Stimulated activated CD4-positive, alpha-beta T cell treated with anti-CD3 and anti-CD28 coated beads, Interleukin-4, amount 100 ng/mL, for 24 hours (primary cell): ENCODE measurements around the gene DRGX.

ENCODE experiments used
- DNase-seq: peaks from one replicate; pipeline ENCODE4 v3.0.0-alpha.2; 2020

DRGX gene

DNA sequence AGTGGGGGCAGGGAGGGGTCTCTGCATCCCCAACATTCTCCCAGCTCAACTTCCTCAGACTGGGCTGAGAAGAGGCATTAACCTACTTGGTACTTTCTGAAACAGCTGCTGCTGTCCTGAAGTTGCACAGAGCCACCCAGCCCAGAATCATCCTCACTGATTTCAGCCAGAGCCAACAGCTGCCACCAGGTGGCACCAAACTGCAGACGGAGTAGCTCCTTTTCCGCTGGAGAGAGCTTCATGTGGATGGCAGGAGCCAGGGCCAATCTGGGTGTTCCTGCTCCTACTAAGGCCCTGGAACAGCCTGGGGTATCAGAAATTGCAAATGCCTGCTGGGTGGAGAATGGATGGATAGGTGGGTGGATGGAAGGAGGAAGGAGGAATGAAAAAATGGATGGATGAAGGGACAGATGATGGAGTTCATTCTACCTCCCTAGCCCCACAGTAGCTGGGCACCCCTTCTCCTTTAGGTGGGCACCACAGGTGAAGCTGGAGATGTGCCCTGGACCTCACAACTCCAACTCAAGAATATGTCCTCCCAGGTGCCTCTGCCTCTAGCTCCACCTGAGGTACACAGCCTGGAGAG, 11.8 kb upstream of the DRGX start:
- DNase-seq, result peak; percentile 74

DNA sequence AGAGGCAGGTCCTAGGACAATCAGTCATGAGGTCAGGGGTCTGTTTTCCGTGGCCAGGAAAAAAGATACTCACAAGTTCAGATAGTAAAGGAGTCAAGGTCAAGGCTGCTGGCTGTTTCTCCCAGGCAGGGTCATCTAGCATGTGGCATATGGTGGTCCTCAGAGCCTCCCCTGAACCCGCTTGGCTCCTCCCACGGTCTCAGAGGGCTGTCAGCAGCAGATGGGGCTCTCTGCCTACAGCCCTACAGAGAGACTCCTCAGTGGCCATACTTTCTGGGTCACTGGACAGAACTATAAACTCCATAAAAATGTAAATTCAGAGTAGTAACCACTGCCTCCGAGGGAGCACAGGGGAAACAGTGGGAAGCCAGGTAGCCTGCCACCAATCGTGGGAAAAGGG, 11.3 kb upstream of the DRGX start:
- DNase-seq, result no peak

DNA sequence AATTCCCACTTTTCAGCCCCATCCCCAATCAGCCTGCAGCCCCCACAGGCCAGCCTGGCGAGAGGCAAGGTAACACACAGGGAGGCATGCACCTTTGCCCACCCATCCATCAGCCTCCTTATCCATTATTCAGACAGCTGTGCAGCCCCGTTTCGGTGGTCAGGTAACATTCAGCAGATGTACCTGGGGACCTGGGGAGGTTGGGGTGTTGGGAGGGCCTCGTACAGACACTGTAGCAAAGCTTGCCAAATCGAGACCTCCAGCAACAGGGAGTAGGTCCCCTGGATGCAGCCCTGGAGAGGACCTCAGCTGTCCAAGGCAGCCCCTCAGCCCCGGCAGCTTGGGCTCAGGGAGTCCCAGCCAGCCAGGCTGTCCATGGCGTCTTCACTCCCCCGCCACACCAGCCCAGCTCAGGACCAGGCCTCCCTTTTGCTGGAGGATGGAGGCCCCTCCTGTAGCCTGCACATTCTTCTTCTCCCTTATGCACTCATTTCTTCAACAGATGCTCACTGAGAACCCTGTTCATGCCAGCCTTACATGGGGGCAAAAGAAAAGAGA, 8.5 kb upstream of the DRGX start:
- DNase-seq, result no peak

DNA sequence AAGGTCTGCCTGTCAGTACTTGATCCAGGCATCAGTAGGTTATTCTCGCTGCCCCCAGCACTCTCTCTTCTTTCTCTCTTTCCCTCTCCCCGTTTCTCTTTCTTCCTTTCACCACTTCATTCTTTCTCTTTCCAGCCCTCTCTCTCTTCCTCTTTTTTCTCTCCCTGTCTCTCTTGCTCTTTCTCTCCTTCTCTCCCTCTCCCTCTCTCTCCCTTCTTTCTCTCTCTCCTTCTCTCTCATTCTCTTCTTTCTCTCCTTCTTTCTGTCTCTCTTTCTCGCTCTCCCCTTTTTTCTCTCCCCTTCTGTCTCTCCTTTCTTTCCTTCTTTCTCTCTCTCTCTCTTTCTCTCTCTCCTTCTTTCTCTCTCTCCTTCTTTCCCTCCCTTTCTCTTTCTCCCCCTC, 7.5 kb upstream of the DRGX start:
- DNase-seq, result no peak

DNA sequence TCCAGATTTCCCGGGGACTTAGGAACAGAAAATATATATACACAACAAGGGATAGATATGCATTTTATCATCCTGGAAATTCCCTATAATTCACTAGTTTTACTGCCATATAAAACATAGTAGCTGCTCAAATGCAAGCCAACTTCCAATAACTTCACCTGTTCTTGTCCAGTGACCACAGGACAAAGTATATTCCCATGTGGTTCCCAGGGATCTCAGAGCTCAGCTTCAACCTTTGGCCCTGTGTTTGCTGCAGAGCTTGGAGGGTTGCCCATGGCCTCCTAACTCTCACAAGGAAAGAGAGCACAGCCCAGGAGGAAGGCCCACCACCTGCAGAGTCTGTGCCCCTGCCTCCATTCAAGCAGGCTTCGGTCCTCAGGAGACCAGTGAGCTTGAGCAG, 4.5 kb upstream of the DRGX start:
- DNase-seq, result no peak

DNA sequence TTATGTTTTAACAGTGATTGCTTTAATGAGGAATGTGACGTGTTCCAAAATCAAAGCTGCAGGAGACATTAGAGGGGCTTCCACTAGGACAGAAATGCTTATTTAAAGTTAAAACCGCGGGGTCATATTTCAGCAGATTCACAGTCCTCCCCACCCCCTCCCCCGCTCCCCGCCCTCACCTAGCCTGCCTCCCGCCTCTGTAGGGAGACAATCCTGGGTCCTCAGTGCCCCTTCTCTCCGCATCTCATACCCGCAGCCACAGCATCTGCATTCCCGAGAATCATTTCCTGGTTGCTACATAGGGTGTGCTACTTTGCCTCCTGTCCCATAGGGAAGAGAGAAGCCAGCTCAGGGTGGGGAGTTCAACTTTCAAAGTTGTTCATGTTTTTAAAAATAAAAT, 3.1 kb upstream of the DRGX start:
- DNase-seq, result no peak

DNA sequence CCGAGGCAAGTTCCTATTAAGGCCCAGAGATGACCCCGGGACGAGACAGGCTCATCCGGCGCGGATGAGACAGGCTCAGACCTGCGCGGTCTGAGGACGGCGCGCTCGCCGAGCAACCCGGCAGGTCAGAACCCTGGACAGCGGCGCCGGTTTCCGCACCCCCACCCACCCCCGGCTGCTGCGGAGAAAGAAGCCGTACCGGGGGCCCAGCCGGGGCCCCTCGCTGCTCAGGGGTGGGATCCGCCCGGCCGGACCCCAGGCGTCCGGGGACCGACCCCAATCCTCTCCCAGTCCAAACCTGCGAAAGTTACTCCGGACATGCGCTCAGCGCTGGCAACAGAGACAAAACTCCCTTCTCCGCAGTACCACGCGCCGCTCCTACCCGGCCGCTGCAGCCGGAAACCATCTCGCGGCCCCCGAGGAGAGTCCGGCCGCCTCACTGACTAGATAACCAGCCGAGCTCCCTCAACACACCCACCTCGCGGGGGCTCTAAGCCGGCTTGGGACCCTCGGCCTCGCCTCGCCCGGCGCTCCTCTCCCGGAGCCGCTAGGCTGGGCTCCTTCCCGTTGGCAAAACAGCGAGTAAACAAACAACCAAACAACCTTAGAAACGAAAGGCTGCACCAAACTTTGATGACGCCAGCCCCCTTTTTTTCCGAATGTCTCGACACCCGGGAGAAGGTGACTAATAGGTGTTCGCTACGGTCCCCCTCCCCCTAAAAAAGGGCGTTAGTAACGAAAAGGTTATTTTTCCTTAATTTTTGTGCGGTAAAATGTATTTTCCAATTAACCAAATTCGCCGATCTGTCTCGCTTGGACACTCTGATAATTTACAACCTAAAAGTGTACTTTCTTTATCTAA, 2.3 kb upstream of the DRGX start:
- DNase-seq, result peak; percentile 47

DNA sequence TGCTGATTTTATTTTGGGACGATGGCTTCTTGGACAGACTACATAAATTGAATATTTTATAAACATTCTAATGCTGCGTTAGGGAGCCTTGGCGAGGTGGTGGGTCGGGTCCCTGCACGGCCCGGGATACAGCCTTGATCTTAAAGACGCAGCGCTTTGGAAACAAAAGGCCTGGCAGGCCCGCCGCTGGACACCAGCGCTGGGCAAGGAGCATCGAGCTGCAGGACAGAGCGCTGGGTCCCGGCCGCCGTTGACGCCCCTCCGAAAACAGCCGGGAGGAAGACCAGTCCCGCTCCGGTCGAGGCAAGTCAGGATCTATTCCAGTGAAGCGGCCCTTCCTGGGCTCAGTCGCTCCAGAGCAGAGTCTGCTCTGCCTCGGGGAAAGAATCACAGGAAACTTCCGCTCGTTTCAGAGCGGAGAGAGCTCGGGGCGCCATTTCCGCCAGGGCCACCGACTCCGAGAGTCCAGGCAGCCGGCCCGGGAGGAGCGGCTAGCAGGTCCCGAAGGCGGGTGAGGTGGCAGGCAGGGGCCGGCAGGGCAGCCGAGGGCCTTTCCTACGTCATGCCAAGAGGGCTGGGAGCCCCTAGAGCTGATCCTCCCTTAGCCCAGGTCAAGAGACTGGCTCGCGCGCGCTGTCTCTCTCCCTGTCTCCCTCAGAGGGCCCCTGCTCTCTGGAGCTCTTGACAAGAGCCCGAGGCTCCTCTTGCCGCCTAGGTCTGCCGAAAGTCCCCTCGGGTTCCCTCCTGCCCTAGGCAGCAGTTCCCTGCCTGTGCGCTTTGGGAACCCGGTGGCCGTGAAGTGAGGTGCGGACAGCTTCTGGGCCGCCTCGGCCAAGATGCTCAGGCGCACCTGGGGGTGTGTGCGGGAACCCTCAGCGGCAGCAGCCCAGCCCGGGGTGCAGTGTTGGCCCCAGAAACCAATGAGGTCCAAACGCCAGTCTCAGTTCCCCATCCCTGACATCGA, 1.4 kb upstream of the DRGX start:
- DNase-seq, result no peak

DNA sequence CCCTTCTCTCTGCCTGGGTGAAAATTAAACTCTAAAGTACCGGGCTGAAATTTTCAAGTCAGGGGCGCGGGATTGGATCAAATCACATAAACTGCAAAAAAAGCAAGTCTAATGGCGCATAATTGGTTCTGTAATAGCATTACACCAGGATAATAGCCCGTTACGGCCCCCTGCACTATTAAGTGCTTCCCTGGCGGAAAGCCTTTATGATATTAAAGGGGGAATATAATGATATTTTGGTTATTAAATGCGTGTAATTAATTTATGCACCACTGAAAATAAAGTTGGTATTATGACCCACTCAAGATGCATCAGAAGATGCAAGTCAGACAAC, 744 bp upstream of the DRGX start:
- DNase-seq, result no peak

DNA sequence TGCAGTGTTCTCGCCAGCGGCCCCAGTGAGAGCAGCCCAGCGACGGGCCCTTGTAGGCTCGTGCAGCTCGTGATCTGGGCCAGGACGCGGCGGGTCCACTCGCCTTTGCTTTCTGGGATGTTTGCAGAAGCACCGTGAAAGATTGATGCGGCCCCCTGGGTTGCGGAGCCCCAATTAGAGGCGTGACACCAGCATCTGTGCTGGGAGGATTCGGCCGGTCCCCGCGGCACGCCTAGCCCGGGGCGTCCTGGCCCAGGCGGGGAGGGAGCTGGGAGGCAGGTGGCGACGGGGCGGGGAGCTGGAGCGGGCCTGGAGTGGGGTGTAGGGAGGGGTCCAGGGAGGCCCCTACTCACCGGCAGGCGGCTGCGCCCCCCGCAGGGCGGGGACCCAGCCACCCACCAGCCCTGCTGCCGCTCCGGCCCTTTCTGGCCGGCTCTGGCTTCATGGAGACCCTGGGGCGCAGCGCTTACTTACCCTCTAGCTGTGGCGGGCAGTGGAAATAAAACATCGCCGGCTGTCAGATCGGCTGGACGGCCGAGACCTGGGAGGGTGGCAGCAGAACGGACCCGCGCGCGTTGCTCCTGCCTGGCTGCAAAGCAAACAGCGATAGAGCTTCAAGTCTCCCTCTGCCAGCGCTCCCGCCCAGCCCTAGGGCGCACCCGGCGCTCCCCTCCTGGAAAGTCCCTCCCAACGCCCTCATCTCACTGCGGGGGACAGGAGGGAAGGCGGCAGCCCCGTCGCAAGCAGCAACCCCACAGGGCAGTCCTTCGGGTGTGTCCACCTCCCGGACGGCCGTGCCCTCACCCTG, 752 bp downstream of the DRGX start:
- DNase-seq, result no peak

DNA sequence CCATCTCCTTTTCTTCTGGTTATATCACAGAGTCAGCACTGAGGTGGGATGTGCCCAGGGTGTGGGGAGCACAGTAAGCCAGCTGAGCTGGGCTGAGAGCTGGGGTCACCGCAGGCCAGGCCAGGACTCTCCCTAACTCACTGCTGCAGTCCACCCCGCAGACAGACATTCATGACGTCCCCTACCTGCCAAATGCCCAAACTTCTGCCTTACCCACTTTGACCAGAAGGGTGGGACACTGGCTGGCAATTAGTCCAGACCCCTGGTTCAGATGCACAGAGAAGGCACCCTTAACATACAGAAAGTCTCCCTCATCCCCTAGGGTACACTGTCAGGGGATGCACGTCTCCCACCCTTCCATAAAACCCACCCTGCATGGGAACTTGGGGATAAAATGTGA, 2.1 kb downstream of the DRGX start:
- no peak for DNase-seq

DNA sequence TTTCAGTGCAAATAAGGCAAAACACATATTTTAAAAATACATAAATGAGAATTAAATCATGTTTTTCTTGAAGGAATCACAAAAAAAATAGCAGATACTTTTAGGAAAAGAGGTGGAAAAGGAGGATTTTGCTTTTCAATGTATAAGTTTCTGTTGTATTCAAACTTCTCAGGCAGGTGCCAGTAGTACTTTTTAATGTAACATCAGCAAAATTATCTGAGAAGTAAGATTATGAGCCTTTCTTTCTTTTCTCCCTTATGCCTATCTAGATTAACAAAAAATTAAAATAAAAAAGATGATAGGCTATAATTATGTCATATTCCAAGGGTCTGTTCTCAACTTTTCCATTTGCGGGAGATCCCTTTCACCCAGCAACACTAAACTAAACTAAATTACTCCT, 2.6 kb downstream of the DRGX start:
- no peak for DNase-seq

DNA sequence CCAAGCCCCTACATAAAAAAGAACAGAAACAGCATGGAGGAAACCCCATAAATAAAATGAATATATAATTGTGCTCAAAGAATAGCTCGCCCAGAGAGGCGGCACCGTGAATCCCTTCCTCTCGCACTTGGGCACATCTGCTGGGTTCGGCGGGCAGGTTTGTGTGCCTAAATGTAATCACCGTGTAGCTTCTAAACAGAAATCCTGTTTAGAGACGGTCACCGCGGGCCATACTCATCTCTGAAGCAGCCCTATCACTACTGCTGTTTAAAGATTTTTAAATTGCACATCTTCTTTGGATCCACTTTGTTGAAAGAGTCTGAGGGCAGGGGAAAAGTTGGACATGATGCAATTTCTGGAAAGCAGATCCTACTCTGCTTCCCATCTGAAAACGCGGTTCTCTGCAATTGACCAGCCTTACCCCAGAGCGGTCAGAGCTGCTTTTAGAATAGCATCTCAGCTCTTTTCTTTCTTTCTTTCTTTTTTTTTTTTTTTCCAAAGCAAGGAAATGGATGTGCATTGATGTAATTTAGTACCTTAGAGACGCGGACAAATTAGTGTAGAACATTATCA, 6.4 kb downstream of the DRGX start:
- no peak for DNase-seq

DNA sequence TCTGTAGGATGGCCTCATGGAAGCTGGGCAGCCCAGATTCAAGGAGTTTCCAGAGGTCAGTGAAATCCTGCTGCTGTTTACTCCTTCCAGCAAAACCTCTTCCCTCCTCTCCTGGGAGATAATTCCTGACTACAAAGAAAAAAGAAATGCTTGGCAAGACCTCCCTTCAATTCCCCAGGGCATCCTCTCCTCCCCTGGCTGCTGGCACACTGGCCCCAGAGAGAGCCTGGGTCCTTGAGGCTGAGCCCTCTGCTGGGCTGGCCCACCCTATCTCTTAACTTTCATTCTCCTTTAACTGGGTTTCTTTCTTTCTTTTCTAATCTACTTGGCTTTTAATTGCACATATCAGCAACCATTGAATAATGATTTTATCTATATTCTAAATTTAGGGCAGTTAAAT, 7.7 kb downstream of the DRGX start:
- DNase-seq, result no peak

DNA sequence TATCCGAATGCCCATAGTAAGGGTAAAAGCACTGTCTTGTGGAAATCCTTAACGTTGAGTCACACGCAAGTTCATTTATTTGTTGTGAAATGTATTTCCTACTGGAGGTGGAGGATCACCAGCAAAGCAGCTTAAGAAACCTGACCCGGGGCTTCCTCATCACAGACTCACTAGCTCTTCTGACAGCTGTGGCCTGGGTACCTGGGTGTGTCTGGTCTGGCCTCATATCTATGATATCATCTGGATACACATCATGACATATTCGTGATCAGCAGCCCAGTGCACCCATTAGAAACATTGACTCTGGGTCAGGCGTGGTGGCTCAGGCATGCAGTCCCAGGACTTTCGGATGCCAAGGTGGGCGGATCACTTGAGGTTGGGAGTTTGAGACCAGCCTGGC, 8.8 kb downstream of the DRGX start:
- DNase-seq, result no peak

DNA sequence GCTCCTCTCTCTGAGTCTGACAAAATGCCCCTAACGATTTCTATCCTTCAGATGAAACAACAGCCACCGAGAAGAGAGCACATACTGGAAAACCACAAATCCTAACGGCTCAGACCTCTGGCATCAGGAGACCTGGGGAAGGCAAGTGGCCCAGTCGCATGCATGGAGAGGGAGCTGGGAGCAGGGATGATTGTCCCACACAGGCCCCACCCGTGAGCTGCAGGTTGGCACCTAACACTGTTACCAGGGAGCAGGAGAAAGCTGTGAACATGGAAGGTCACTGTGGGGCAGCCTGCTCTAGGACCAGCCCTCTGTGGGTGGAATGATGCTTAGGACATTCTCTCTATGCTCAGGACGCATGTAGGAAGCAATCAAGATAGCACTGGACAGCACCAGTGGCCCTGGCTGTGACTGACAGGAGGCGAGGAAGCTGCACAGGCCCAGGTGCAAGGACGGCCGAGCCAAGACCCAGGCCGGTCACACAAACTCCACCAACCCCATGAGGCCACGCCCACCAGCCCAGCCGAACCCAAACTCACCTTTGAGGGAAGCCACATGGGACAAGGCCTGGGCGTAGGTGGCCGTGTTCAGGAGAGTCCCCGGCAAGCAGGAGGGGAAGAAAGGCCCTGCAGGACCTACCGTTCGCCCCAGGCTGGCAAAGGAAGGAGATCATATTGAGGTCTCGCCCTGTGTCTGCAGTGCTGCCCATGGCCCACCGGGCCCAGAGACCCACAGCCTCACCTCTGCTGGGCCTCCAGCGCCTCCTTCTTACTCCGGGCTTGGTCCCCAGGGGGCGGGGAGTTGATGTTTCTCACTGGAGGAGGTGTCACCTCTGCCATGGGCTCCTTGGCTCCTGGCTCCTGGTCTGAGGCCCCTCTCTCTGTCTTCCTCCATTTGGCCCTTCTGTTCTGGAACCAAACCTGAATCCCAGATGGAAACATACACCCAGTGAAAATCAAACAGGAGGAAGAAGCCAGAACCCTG, 9.7 kb downstream of the DRGX start:
- no peak for DNase-seq

DNA sequence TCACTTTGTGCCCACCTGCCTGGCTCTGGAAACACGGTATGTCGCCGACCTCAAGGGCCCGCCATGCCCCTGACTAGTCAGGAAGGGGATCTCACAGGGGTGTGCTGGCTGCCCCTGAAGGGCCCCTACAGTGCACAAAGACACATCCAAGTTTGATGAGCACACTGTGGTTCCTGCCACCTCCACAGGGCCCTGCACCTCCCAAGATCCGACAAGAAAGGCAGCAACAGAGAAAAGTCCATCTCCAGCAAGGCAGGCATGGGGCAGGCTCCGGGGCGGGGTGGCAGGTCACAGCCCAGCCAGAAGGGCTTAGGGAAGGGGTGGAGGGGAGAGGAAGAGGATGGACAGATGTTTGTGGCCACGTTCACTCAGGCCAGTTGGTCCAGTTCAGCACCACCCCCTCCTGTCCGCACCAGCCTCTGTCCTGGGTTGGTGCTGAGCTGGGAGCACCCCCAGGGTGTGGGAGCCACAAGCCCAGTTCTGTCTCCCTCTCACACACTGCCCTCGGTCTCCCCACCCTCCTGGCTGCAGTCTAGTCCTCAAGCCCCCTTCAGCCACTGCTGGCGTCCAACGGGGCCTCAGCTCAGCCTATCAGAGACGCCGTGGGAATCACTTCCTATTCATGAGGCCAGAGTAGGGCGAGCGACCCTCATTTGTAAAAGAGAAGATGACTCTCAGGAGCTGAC, 11.5 kb downstream of the DRGX start:
- DNase-seq, result no peak

DNA sequence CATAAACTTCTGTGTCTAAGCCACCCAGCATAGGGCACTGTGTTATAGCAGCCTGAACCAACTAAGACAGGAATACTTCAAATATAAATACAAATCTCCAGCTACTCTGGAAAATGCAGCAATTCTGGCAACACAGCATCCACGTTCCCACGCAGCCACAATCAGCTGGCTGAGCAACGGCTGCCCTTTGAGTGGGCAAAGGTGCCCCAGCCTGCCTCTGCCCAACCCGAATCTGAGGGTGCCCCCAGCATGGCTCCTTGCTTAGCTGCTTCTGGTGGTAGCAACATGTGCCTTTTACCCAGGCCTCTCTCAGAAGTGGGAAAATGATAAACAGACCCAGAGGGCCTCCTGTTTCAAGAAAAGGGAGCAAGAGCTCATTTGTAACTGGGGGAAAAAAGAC, 12.0 kb downstream of the DRGX start:
- DNase-seq, result no peak

DNA sequence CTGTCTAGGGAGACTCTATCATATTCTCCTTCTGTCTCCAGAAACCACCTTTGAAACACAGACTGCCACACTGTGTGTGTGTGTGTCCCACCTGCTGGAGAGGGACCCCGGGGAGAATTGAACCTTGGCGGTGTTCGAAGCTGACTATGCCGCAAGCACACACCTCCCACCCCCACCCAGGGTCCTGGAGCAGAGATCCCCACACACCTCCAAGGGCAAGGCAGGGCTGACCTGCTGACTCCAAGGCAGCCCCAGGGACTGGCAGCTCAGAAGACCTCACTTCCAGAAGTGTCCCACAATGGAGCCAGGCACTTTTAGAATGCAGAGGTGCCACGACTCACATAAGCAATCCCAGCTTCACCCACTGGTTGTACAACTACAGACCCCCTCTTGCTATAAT, 13.1 kb downstream of the DRGX start:
- no peak for DNase-seq

DNA sequence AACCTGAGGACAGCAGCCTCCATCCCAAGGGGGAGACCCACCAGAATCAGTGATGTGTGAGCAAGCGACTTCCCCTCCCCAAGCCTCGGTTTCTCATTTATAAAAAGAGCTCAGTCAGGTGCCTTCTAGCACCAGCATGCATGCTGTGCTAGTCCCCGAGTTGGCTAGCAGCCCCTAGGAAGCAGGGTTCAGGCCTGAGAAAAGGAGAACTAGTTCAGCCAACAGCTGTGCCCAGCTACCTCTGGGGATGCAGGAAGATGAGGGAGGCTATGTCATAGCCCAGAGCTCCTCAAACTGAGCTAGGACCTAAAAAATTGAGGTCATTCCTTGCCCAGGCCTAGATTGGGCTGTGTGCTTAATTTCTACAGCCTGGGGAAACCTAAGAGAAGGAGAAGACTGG, 13.7 kb downstream of the DRGX start:
- DNase-seq, result no peak
